Fibroblast of villous mesenchyme (primary cell): ENCODE measurements around the gene KCNC3. TPM values are rescaled to one million over a fixed set of nuclear protein-coding genes. Genes with fewer than 3 reads are reported as not detected.

Experiments
- DNase-seq: peaks from one replicate; pipeline ENCODE4 v3.0.0-alpha.2; 2010; ENCODE audit warnings: low read depth
- H3K4me3 ChIP-seq: 2 replicates; pipeline ENCODE4 v1.5.1; 2011; ENCODE audit warnings: low read depth, mild to moderate bottlenecking, low read length
- total RNA-seq: library from RNA; depleted of rRNA; stranded (reverse); fragments of >200 nt; gene quantifications from 2 replicates; pipeline ENCODE4 v1.2.3, GENCODE V29; 2012
- TF ChIP-seq, protein P1 (sequence below): IDR thresholded peaks from 2 replicates; pipeline ENCODE4 v1.5.1; 2012; ENCODE audit warnings: low read depth, mild to moderate bottlenecking, low read length; ENCODE audit not compliant: insufficient read depth

The KCNC3 gene
- total RNA-seq, 1 donor, result not detected

DNA sequence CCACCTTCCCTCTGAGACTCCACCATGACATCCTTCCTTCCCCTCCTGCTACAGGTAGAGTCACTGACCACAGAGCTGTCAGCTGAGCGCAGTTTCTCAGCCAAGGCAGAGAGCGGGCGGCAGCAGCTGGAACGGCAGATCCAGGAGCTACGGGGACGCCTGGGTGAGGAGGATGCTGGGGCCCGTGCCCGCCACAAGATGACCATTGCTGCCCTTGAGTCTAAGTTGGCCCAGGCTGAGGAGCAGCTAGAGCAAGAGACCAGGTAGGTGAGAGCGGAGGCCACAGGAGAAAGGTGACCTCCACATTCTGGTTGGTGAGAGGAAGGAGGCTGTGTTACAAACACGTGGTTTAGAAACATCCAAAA, 27.6 kb downstream of the KCNC3 start:
- no peak for DNase-seq
- TF ChIP-seq, protein P1, sequence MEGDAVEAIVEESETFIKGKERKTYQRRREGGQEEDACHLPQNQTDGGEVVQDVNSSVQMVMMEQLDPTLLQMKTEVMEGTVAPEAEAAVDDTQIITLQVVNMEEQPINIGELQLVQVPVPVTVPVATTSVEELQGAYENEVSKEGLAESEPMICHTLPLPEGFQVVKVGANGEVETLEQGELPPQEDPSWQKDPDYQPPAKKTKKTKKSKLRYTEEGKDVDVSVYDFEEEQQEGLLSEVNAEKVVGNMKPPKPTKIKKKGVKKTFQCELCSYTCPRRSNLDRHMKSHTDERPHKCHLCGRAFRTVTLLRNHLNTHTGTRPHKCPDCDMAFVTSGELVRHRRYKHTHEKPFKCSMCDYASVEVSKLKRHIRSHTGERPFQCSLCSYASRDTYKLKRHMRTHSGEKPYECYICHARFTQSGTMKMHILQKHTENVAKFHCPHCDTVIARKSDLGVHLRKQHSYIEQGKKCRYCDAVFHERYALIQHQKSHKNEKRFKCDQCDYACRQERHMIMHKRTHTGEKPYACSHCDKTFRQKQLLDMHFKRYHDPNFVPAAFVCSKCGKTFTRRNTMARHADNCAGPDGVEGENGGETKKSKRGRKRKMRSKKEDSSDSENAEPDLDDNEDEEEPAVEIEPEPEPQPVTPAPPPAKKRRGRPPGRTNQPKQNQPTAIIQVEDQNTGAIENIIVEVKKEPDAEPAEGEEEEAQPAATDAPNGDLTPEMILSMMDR, result no peak

GRCh38 chr19:50300814-50301606, 28.2 kb downstream of the KCNC3 start:
- TF ChIP-seq, protein P1, result no peak
- peak; percentile 10 for DNase-seq
- H3K4me3 ChIP-seq, result no peak overlapping the region

More for the DNA sequence above, 27.6 kb downstream of the KCNC3 start:
- no peak overlapping the region for H3K4me3 ChIP-seq

GRCh38 chr19:50300051-50300450, 29.1 kb downstream of the KCNC3 start:
- no peak overlapping the region for H3K4me3 ChIP-seq
- TF ChIP-seq, protein P1, result no peak
- DNase-seq, result peak; percentile 1

- TF ChIP-seq, protein P1, result no peak
- H3K4me3 ChIP-seq, result no peak overlapping the region
- DNase-seq, result no peak
Observed at GRCh38 chr19:50293263-50294004, 35.7 kb downstream of the KCNC3 start.

DNA sequence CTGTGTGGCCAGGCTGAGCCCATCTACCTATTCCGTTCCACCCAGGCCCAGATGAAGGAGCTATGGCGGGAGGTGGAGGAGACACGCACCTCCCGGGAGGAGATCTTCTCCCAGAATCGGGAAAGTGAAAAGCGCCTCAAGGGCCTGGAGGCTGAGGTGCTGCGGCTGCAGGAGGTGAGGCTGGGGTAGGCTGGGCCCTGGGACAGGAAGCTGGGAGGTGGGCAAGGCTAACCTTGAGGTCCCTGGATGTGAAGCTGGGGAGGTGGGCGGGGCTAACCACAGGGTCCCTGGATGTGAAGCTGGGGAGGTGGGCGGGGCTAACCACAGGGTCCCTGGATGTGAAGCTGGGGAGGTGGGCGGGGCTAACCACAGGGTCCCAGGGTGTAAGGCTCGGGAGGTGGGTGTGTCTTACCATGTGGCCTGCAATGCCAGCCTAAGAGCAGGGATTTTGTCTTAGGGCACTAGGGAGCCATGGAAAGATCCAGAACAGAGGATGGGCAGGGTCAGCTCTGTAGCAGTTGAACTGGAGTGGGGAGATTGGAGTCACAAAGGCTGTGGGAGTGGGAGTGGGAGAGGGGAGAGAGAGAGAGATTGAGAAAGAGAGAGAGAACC, 36.9 kb downstream of the KCNC3 start:
- DNase-seq, result no peak
- H3K4me3 ChIP-seq, result no peak overlapping the region
- TF ChIP-seq, protein P1, result no peak

GRCh38 chr19:50290775-50291174, 38.4 kb downstream of the KCNC3 start:
- no peak overlapping the region for H3K4me3 ChIP-seq
- no peak for DNase-seq
- TF ChIP-seq, protein P1, result no peak
